GM23248 (cell line): Measurements from ENCODE around the gene EFCAB11. TPM values are rescaled to one million over a fixed set of nuclear protein-coding genes. Genes with fewer than 3 reads are reported as not detected.
A peak's percentile ranks its signal among the peaks of the same experiment; 100 is the strongest.

Source experiments
- DNase-seq: peaks from one replicate; pipeline ENCODE4 v3.0.0-alpha.2; 2015
- H2AFZ ChIP-seq: fragments of 200-600 bp; sonication (generic); 2 replicates; pipeline ENCODE4 v1.6.1; 2016; ENCODE audit warnings: antibody characterized with exemption
- H3F3A ChIP-seq: fragments of 200-600 bp; sonication (generic); 2 replicates; pipeline ENCODE4 v1.6.1; 2016; ENCODE audit warnings: mild to moderate bottlenecking, antibody characterized with exemption, mixed run types; ENCODE audit not compliant: insufficient read depth
- H3K27ac ChIP-seq: fragments of 200-600 bp; sonication (generic); 2 replicates; pipeline ENCODE4 v1.5.1; 2016; ENCODE audit warnings: mild to moderate bottlenecking
- H3K27me3 ChIP-seq: fragments of 200-600 bp; sonication (generic); replicated peaks from 2 replicates; pipeline ENCODE4 v1.6.1; 2016; ENCODE audit warnings: mild to moderate bottlenecking; ENCODE audit not compliant: insufficient read depth
- H3K36me3 ChIP-seq: fragments of 200-600 bp; sonication (generic); 2 replicates; pipeline ENCODE4 v1.6.1; 2016; ENCODE audit warnings: low read depth, mild to moderate bottlenecking
- H3K4me1 ChIP-seq: fragments of 200-600 bp; sonication (generic); 2 replicates; pipeline ENCODE4 v1.6.1; 2016; ENCODE audit warnings: mild to moderate bottlenecking; ENCODE audit not compliant: insufficient read depth
- H3K4me2 ChIP-seq: fragments of 200-600 bp; sonication (generic); one replicate; pipeline ENCODE4 v1.6.1; 2016; ENCODE audit warnings: mild to moderate bottlenecking; ENCODE audit not compliant: unreplicated experiment
- H3K4me3 ChIP-seq: fragments of 200-600 bp; sonication (generic); 2 replicates; pipeline ENCODE4 v1.5.1; 2016; ENCODE audit warnings: mild to moderate bottlenecking
- H3K79me2 ChIP-seq: fragments of 200-600 bp; sonication (generic); 2 replicates; pipeline ENCODE4 v1.6.1; 2016; ENCODE audit warnings: mild to moderate bottlenecking; ENCODE audit not compliant: insufficient read depth
- H3K9ac ChIP-seq: fragments of 200-600 bp; sonication (generic); 2 replicates; pipeline ENCODE4 v1.6.1; 2016; ENCODE audit warnings: mild to moderate bottlenecking
- H3K9me2 ChIP-seq: fragments of 200-600 bp; sonication (generic); 2 replicates; pipeline ENCODE4 v1.6.1; 2016; ENCODE audit warnings: mixed run types, mild to moderate bottlenecking, moderate library complexity; ENCODE audit not compliant: insufficient read depth
- H3K9me3 ChIP-seq: fragments of 200-600 bp; sonication (generic); one replicate; pipeline ENCODE4 v1.6.1; 2017; ENCODE audit warnings: low read depth
- H4K20me1 ChIP-seq: fragments of 200-600 bp; sonication (generic); 2 replicates; pipeline ENCODE4 v1.6.0; 2016; ENCODE audit not compliant: insufficient read depth
- EZH2 ChIP-seq: fragments of 200-600 bp; sonication (generic); IDR thresholded peaks from 2 replicates; pipeline ENCODE4 v1.6.1; 2018; ENCODE audit warnings: antibody characterized with exemption, mild to moderate bottlenecking; ENCODE audit not compliant: insufficient read depth, poor library complexity, severe bottlenecking
- EZH2phosphoT487 ChIP-seq: fragments of 200-600 bp; sonication (generic); IDR thresholded peaks from 2 replicates; pipeline ENCODE4 v1.6.1; 2018; ENCODE audit warnings: antibody characterized with exemption, moderate library complexity, mild to moderate bottlenecking, low read depth; ENCODE audit not compliant: insufficient read depth
- WGBS, 2 experiments: methylation state at CpG; one replicate each; pipeline ENCODE4 v1.1.6; 2015 to 2017; ENCODE audit warnings: low lambda C conversion rate in 2 of 2, low coverage in 1 of 2; ENCODE audit errors: missing lambda C conversion rate in 2 of 2; 5-methylcytosine and 5-hydroxymethylcytosine counted together
- in situ Hi-C: fragments of 300-500 bp; cut with MboI; formaldehyde crosslinking; loops from 2 replicates; pipeline ENCODE4 v1.15.0; 2020
- polyA plus RNA-seq: library from polyadenylated mRNA; unstranded; fragments of >200 nt; fragmentation: Nextera tagmentation; extraction: Ambion mirVana; gene quantifications from 2 replicates; pipeline ENCODE4 v1.2.1, GENCODE V29; 2016
- total RNA-seq: library from RNA; depleted of rRNA; stranded (reverse); fragments of >200 nt; shearing (Covaris generic); gene quantifications from 2 replicates; pipeline ENCODE4 v1.2.3, GENCODE V29; 2014

Gene EFCAB11
- total and polyA plus RNA-seq, 2 experiments from 2014 or later, result 7.9 to 16.4 TPM

DNA sequence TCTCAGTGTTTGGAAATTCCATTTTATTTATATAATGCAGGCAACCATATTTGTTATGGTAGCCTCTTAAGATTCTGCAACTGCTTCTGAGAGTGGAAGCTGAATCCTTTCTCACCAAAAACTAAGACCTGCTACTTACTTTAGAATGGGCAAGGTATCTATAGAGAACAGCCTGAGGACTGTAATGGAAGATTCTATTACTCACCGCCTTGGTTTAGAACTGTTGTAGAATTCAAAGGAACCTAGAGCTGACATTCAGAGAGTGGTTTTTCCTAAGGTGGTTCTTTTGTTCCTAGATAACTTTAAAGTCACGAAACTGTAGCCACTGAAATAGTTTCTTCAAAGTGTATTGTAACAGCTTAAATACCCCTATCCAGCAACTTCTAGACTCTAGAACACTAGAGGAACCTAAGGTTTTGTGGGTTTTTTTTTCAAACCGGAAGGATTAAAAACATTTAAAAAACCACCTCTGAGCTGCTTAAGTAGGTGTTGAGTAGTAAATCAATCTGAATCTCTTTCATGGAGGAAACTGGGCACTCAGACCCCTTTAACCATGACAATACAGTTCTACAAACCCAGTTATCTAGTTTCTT is 5.4 kb upstream of the EFCAB11 start:
- Histone ChIP-seq H3K4me1 (peaks cover 9% of the 10 kb centered on the region), H3K79me2 (peaks cover 69% of the 10 kb centered on the region), H4K20me1 (no peaks in the 10 kb centered on the region), H3K9me2 (no peaks in the 10 kb centered on the region), H3K9ac (no peak overlapping the region), H3K9me3 (no peaks in the 10 kb centered on the region), H2AFZ (no peak overlapping the region), H3K4me3 (no peak overlapping the region), H3K4me2 (no peak overlapping the region), H3F3A (peaks cover 20% of the 10 kb centered on the region; the same call in 1 of the 2 replicates), H3K27me3 (no peaks in the 10 kb centered on the region), H3K36me3 (0 out of 2 replicates have a peak, but pooled peaks cover 8% of the 10 kb centered on the region), H3K27ac (no peak overlapping the region)
- TF ChIP-seq EZH2 (no peak), EZH2phosphoT487 (no peak)
- DNase-seq, result no peak
- WGBS, 2 experiments, result 94 to 100% methylated on average over 3 of the region's 3 CpGs
- in situ Hi-C loops, result no loop called here

DNA sequence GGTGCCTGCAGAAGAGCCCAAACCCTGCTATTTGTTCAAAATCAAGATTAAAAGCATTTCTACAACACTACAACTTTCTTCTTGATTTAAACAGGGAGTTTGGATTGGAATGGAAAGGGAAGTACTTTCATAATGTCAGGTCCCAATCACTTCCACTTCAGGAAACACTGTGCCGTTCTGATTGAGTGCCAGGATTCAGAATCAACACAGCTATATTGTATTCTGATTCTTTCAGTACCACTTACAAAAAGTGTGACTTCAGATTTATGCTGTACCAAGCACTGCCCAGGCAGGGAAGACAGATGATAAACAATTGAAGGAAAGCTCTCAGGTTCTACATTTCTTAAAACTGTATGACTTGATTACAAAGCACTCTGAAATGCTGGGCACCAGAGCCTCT is 4.4 kb upstream of the EFCAB11 start:
- Histone ChIP-seq H3K79me2 (peaks cover 61% of the 10 kb centered on the region), H3K4me1 (peaks cover 11% of the 10 kb centered on the region), H3K9ac (no peak overlapping the region), H3F3A (peaks cover 26% of the 10 kb centered on the region), H3K27me3 (no peaks in the 10 kb centered on the region), H3K9me2 (no peaks in the 10 kb centered on the region), H3K4me2 (no peak overlapping the region), H3K27ac (no peak overlapping the region), H3K9me3 (no peaks in the 10 kb centered on the region), H2AFZ (no peak overlapping the region), H4K20me1 (no peaks in the 10 kb centered on the region), H3K4me3 (no peak overlapping the region), H3K36me3 (0 out of 2 replicates have a peak, but pooled peaks cover 4% of the 10 kb centered on the region)
- in situ Hi-C loops, result no loop called here
- 75 to 78% methylated on average over 1 of the region's 1 CpG for WGBS, 2 experiments
- TF ChIP-seq EZH2phosphoT487, result no peak
- TF ChIP-seq EZH2, result no peak
- no peak for DNase-seq

DNA sequence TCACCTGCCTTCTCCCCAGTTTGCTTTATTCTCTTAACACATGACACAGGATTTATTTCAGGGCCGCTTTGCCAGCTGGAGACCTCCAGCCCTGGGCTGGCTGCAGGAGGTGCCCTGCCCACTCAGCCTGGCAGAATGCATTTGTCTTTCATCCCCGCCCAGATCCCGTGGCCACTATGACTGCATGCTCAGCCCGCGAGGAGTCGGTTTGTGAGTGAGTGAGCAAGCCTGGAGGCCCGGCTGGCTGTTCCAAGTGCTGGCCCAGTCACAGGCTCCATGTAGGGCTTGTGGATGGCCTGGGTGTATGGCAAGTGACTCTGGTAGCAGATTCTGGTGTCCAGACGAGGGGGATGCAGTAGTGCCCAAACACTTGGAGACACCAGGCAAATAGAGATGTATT is 3.3 kb upstream of the EFCAB11 start:
- peak; percentile 9 for DNase-seq
- in situ Hi-C loops, result no loop called here
- WGBS, 2 experiments, result 90 to 94% methylated on average over 7 to 8 of the region's 8 CpGs

DNA sequence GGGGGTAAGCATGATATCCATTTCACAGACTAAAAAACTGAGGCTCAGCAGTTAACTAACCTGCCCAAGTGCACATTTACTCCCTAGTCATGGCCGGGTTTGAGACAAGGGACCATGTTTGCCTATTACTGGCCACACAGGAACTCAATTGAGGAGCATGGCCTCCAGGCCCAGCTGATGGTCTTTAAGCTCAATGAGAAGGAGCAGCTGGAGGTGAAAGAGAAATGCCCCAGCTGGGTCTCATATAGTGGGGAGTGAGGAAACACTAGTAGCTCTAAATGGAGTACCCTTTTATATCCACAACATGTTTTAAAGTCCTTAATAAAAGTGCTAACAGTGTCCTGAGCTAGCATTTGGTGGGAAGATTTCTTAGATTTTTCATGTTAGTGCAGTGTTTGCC is 2.8 kb upstream of the EFCAB11 start:
- no peaks in the 10 kb centered on the region for H4K20me1 ChIP-seq
- TF ChIP-seq EZH2phosphoT487 (no peak), EZH2 (no peak)
- DNase-seq, result no peak
- peak overlapping the region; percentile 98 for H3K4me2 ChIP-seq
- no peak overlapping the region for H2AFZ ChIP-seq
- H3K4me1 ChIP-seq, result peaks cover 16% of the 10 kb centered on the region
- no peaks in the 10 kb centered on the region for H3K27me3 ChIP-seq
- no peaks in the 10 kb centered on the region for H3K9me3 ChIP-seq
- no peak overlapping the region for H3K9ac ChIP-seq
- in situ Hi-C loops, result no loop called here
- H3F3A ChIP-seq, result peaks cover 33% of the 10 kb centered on the region
- no peaks in the 10 kb centered on the region for H3K36me3 ChIP-seq
- 92 to 100% methylated on average over 1 of the region's 1 CpG for WGBS, 2 experiments
- H3K4me3 ChIP-seq, result peak overlapping the region; percentile 90
- 0 out of 2 replicates have a peak overlapping the region, but pooled peaks have one; percentile 96 for H3K27ac ChIP-seq
- no peaks in the 10 kb centered on the region for H3K9me2 ChIP-seq
- H3K79me2 ChIP-seq, result peaks cover 59% of the 10 kb centered on the region

More for the DNA sequence above, 3.3 kb upstream of the EFCAB11 start:
- Histone ChIP-seq H3K4me1 (peaks cover 16% of the 10 kb centered on the region), H3K4me3 (no peak overlapping the region), H3K4me2 (no peak overlapping the region), H3K9me2 (no peaks in the 10 kb centered on the region), H3K9me3 (no peaks in the 10 kb centered on the region), H2AFZ (no peak overlapping the region), H3K27me3 (no peaks in the 10 kb centered on the region), H3K27ac (no peak overlapping the region), H3K9ac (no peak overlapping the region), H4K20me1 (no peaks in the 10 kb centered on the region), H3K36me3 (no peaks in the 10 kb centered on the region), H3K79me2 (peaks cover 64% of the 10 kb centered on the region), H3F3A (peaks cover 33% of the 10 kb centered on the region)
- TF ChIP-seq EZH2, result no peak
- TF ChIP-seq EZH2phosphoT487, result no peak

DNA sequence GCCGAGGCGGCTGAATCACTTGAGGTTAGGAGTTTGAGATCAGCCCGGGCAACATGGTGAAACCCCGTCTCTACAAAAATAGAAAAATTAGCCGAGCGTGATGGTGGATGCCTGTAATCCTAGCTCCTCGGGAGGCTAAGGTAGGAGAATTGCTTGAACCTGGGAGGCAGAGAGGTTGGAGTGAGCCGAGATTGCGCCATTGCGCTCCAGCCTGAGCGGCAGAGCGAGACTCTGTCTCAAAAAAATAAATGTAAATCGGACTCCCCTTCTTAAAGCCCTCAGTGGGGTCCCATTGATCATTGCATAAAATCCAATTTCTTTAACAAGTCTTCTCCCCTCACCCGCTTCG is 2.1 kb upstream of the EFCAB11 start:
- no peaks in the 10 kb centered on the region for H3K9me3 ChIP-seq
- H3K4me3 ChIP-seq, result peak overlapping the region; percentile 90
- peaks cover 33% of the 10 kb centered on the region for H3F3A ChIP-seq
- H3K4me1 ChIP-seq, result peaks cover 16% of the 10 kb centered on the region
- 0 out of 2 replicates have a peak, but pooled peaks cover 3% of the 10 kb centered on the region for H3K36me3 ChIP-seq
- H3K79me2 ChIP-seq, result peaks cover 52% of the 10 kb centered on the region
- H3K27me3 ChIP-seq, result no peaks in the 10 kb centered on the region
- peak overlapping the region; percentile 96 for H3K27ac ChIP-seq
- WGBS, 2 experiments, result 19 to 22% methylated on average over 15 of the region's 15 CpGs
- no peak for DNase-seq
- no peak for TF ChIP-seq EZH2phosphoT487
- no peak for TF ChIP-seq EZH2
- no peaks in the 10 kb centered on the region for H4K20me1 ChIP-seq
- peak overlapping the region; percentile 98 for H3K4me2 ChIP-seq
- H2AFZ ChIP-seq, result peak overlapping the region; percentile 98
- in situ Hi-C loops, result no loop called here
- H3K9ac ChIP-seq, result peak overlapping the region; percentile 97
- H3K9me2 ChIP-seq, result no peaks in the 10 kb centered on the region
